Measurements from ENCODE around the gene PUS1. TPM values are rescaled to one million over a fixed set of nuclear protein-coding genes. Genes with fewer than 3 reads are reported as not detected.

Gene PUS1
- total RNA-seq, 4 donors from 2014 or later, result 14.7 to 23.3 (median 19.5) TPM

DNA sequence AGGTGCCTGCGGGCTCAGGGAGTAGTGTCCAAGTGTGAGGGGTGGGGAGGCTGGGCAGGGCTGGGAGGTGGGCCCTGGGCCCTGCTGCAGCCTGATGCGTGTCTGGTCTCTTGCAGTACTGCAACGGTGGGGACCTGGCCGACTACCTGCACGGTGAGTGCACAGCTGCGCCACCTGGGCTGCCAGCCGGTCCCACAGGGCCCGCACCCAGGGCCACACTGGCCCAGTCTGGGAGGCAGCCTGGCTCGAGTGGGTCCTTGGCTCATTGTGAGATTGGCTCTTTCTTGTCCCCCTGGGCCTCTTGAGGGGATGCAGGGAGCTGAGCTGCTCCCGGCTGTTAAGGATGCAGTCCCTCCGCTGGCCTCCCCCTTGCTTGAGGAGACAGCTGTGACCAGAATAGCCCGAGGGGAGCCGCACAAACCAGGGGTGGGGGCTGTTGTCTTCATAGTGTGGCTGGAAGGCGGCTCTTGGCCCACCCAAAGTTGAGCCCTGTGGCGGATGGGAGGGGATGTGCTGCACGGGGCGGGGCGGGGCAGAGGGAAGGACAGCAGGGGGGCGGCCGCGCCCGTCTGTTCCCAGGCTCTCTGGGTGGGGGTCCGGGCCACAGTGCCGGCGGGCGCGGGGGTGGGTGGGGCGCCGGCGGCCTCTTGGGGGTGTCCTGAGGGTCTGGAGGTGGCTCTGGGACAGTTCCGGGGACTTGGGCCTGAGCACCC is 21.5 kb upstream of the PUS1 start:
- no peak for DNase-seq (ENCODE audit: extremely low spot score)
- no peaks in the 10 kb centered on the region for H3K9me3 ChIP-seq
- H3K4me1 ChIP-seq, result peaks cover 40 to 52% (median 46%) of the 10 kb centered on the region in 4 donors
- TF ChIP-seq, protein P1, sequence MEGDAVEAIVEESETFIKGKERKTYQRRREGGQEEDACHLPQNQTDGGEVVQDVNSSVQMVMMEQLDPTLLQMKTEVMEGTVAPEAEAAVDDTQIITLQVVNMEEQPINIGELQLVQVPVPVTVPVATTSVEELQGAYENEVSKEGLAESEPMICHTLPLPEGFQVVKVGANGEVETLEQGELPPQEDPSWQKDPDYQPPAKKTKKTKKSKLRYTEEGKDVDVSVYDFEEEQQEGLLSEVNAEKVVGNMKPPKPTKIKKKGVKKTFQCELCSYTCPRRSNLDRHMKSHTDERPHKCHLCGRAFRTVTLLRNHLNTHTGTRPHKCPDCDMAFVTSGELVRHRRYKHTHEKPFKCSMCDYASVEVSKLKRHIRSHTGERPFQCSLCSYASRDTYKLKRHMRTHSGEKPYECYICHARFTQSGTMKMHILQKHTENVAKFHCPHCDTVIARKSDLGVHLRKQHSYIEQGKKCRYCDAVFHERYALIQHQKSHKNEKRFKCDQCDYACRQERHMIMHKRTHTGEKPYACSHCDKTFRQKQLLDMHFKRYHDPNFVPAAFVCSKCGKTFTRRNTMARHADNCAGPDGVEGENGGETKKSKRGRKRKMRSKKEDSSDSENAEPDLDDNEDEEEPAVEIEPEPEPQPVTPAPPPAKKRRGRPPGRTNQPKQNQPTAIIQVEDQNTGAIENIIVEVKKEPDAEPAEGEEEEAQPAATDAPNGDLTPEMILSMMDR (IDR thresholded peaks at IDR 0.05), result no peak
- TF ChIP-seq POLR2A (IDR thresholded peaks at IDR 0.05; ENCODE audit: low read depth), result no peak
- TF ChIP-seq EP300 (IDR thresholded peaks at IDR 0.05), result no peak
- no peak for TF ChIP-seq POLR2AphosphoS5 (IDR thresholded peaks at IDR 0.05)
- H3K27me3 ChIP-seq, result no peaks in the 10 kb centered on the region
- no peak overlapping the region for H3K27ac ChIP-seq (replicated peaks in 1 of 4)
- 84% methylated on average over 17 of the region's 31 CpGs for WGBS
- peaks cover 46 to 82% (median 70%) of the 10 kb centered on the region in 4 donors for H3K36me3 ChIP-seq
- H3K4me3 ChIP-seq, result no peak overlapping the region
- intact Hi-C loops (cut with DNase I), result no loop called here

DNA sequence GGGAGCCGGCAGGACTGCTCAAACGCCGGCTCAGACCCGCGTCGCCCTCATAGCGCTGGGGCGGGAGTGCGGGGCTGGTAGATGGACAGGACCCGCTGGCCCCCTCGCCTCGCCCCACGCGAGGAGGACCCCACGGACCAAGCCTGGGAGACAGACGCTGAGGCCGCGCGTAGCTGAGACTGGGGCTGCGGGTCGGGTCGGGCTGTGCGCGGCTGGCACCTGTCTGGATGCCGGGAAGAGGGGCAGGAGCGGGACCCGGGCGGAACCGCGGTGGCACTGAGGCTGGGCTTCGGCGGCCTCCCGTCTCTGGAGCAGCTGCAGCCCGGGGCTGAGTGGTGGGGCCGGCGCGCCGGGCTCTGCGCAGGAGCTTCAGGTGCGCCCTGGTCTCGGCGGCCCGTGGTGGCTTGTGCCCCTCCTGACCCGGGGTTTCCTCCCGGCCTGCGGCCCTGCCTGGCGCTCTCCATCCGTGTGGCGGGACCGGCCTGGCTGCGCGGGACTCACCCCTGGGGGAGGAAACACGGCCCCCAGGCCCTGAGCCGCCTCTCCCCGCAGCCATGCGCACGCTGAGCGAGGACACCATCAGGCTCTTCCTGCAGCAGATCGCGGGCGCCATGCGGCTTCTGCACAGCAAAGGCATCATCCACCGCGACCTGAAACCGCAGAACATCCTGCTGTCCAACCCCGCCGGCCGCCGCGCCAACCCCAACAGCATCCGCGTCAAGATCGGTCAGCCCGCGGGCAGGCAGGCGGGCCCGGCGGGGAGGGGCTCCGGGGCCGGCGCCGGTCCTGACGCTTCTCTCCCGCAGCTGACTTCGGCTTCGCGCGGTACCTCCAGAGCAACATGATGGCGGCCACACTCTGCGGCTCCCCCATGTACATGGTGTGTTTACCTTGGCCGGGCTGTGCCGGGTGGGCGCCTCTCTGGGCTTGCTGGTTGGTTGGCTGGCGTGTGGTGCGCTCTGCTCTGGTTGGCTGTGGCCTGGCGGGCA is 20.7 kb upstream of the PUS1 start:
- no peak overlapping the region for H3K27ac ChIP-seq (replicated peaks in 1 of 4)
- H3K9me3 ChIP-seq, result no peaks in the 10 kb centered on the region
- H3K4me1 ChIP-seq, result peaks cover 39 to 49% (median 45%) of the 10 kb centered on the region in 4 donors
- no peak overlapping the region for H3K4me3 ChIP-seq
- 96% methylated on average over 58 of the region's 96 CpGs for WGBS
- no peaks in the 10 kb centered on the region for H3K27me3 ChIP-seq
- DNase-seq (ENCODE audit: extremely low spot score), result no peak
- intact Hi-C loops (cut with DNase I), result no loop called here
- H3K36me3 ChIP-seq, result peaks cover 46 to 88% (median 77%) of the 10 kb centered on the region in 4 donors
- TF ChIP-seq, protein P1 (IDR thresholded peaks at IDR 0.05), result no peak
- TF ChIP-seq POLR2A (IDR thresholded peaks at IDR 0.05; ENCODE audit: low read depth) (no peak), EP300 (IDR thresholded peaks at IDR 0.05) (no peak), POLR2AphosphoS5 (IDR thresholded peaks at IDR 0.05) (no peak)

DNA sequence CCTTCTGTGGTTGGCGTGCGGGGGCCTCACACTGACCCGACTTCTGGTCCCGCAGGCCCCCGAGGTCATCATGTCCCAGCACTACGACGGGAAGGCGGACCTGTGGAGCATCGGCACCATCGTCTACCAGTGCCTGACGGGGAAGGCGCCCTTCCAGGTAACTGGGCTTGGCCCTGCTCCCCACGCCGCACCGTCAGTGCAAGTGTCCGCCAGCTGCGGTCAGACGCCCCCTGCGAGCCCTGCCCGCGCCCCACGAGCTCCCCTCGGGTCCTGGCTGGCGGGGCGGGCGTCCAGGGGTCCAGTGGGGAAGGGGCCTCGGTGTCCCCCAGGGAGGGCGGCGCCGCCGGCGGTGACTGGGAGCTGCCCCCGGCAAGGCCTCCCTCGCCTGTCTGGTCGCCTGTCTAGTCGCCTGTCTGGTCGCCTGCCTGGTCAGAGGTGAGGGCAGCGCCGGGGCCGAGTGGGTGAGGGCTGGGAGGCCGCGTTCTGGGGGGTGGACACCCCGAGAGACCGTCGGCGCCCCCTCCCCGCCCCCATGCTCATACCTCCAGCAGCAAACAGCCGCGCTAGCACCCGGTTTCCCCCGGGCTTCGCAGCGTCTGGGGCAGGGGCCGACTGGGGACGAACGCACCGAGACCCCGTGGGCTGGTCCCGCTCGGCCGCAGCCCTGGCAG is 19.9 kb upstream of the PUS1 start:
- no peak for DNase-seq (ENCODE audit: extremely low spot score)

DNA sequence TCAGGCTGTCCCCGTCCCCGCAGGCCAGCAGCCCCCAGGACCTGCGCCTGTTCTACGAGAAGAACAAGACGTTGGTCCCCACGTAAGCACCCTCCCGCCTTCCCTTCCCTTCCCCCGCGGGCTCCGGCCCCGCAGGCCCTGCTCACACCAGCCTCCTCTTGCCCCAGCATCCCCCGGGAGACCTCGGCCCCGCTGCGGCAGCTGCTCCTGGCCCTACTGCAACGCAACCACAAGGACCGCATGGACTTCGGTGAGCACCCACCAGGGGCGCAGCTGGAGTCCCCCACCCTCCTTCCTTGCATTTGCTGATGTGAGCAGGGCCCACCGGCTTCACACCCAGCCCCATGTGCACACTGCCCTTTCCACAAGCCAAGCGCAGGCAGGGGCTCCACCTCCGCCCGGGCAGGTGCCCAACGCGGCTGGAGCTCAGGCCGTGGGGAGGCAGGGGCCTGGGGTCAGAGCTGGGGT is 19.3 kb upstream of the PUS1 start:
- no peak for DNase-seq (ENCODE audit: extremely low spot score)
- H3K9me3 ChIP-seq, result no peaks in the 10 kb centered on the region
- H3K4me1 ChIP-seq, result peaks cover 25 to 35% (median 31%) of the 10 kb centered on the region in 4 donors
- TF ChIP-seq POLR2AphosphoS5 (IDR thresholded peaks at IDR 0.05) (no peak), POLR2A (IDR thresholded peaks at IDR 0.05; ENCODE audit: low read depth) (no peak), EP300 (IDR thresholded peaks at IDR 0.05) (no peak)
- TF ChIP-seq, protein P1 (IDR thresholded peaks at IDR 0.05), result no peak
- peaks cover 59 to 94% (median 88%) of the 10 kb centered on the region in 4 donors for H3K36me3 ChIP-seq
- WGBS, result 92% methylated on average over 26 of the region's 26 CpGs
- H3K27ac ChIP-seq (replicated peaks in 1 of 4), result no peak overlapping the region
- no peak overlapping the region for H3K4me3 ChIP-seq
- no peaks in the 10 kb centered on the region for H3K27me3 ChIP-seq
- intact Hi-C loops (cut with DNase I), result no loop called here

More for the DNA sequence above, 19.9 kb upstream of the PUS1 start:
- Histone ChIP-seq H3K4me3 (no peak overlapping the region), H3K27me3 (no peaks in the 10 kb centered on the region), H3K27ac (replicated peaks in 1 of 4) (no peak overlapping the region), H3K36me3 (peaks cover 53 to 91% (median 85%) of the 10 kb centered on the region in 4 donors), H3K4me1 (peaks cover 31 to 41% (median 37%) of the 10 kb centered on the region in 4 donors), H3K9me3 (no peaks in the 10 kb centered on the region)
- intact Hi-C loops (cut with DNase I), result no loop called here
- TF ChIP-seq, protein P1 (IDR thresholded peaks at IDR 0.05), result no peak
- WGBS, result 90% methylated on average over 2 of the region's 61 CpGs

All from esophagus muscularis mucosa (tissue), 4 donors.